ENCODE results near the gene PPP1R14B.

PPP1R14B gene

DNA sequence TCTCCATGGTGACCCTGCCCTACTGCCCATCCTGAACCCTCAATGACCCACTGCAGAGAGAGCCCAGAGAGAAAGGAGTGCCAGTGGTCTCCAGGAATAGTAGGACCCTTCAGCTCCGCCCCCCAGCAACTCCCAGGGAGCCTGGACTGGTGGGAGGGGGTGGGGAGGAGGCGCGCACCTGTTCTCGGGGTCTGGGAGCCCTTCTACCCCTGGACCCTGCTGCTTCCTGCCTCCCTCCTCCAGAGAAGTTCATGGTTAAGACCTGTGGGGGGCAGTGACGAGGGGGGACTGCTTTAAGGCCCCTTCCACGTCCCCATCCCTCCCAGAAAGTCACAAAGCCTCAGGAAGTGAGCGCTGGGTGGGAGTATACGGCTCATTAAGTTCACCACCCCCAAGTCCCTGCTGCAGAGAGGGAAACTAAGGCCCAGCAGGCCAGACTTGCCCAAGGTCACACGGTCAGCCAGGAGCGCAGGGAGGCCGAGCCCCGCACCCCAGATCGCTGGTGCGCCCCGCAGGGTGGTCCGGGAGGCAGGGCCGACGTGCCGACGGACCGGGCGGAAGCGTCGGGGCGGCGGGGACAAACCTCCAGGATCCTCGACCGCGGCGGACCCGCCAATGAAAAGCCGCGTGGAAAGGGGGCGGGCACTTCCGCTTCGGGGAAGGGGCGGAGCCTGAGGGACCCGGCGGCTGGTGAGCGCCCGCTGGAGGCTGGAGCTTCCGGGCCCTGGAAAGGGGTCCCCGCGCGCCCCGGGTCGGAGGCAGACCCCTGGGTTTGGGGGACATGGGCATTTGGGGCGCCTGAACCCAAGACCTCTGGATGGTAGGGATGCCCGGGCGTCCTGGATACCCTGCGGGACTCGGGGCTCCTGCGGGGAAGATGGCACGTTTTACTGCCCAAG, 20.9 kb downstream of the PPP1R14B start, which contains the start of the genes NUDT22 and TRPT1:
TSS of gene NUDT22 (plus strand) at position 667 of the 899 bp plus-strand sequence. CDS start 379 bp downstream, outside the sequence.
TSS of gene TRPT1 (minus strand) at position 579 of the 899 bp plus-strand sequence. CDS start at position 253, 326 bp downstream.
- Histone ChIP-seq H3K4me1 (ENCODE audit: control extremely low read depth in 1 of 4, control insufficient read depth in 4 of 4, insufficient read depth in 4 of 4, low read length in 3 of 4) (peaks cover 0 to 48% (median 40%) of the 10 kb centered on the region in 4 experiments), H3K36me3 (ENCODE audit: control insufficient read depth in 4 of 4, insufficient read depth in 4 of 4, low read length in 3 of 4) (peaks cover 0 to 32% (median 18%) of the 10 kb centered on the region in 4 experiments), H3K9me3 (ENCODE audit: control extremely low read depth in 1 of 5, control insufficient read depth in 4 of 5, insufficient read depth in 2 of 5, low read depth in 1 of 5, low read length in 4 of 5) (no peaks in the 10 kb centered on the region), H3K27ac (ENCODE audit: insufficient read depth in 1 of 2, low read depth in 1 of 2, low read length in 2 of 2, poor library complexity in 1 of 2, severe bottlenecking in 2 of 2) (peak within 1 kb of the TSS; percentile 33 to 87), H3K4me3 (ENCODE audit: control insufficient read depth in 1 of 7, extremely low read depth in 1 of 7, insufficient read depth in 4 of 7, low read depth in 2 of 7, low read length in 6 of 7) (peak within 1 kb of the TSS; percentile 35 to 93 (median 77)), H3K27me3 (replicated peaks in 2 of 5; ENCODE audit: control insufficient read depth in 4 of 5, insufficient read depth in 5 of 5, low read length in 4 of 5) (no peaks in the 10 kb centered on the region)
- 0% methylated on average over 46 of the region's 54 CpGs for WGBS (ENCODE audit: insufficient coverage)
- CTCF ChIA-PET, result interaction anchor here (0.6 to 16.0 kb wide), 7 partner anchors 9 to 64 kb away, joined by 3 to 321 read pairs (median 6); partner anchors contain the start of genes FERMT3 and PLCB3
- peak; percentile 78 to 89 (median 85) for DNase-seq
- POLR2A ChIA-PET, result interaction anchor here (0.6 to 3.1 kb wide), 9 partner anchors 9 to 209 kb away, joined by 3 to 27 read pairs (median 3); partner anchors contain the start of genes FERMT3, FKBP2 and STIP1

DNA sequence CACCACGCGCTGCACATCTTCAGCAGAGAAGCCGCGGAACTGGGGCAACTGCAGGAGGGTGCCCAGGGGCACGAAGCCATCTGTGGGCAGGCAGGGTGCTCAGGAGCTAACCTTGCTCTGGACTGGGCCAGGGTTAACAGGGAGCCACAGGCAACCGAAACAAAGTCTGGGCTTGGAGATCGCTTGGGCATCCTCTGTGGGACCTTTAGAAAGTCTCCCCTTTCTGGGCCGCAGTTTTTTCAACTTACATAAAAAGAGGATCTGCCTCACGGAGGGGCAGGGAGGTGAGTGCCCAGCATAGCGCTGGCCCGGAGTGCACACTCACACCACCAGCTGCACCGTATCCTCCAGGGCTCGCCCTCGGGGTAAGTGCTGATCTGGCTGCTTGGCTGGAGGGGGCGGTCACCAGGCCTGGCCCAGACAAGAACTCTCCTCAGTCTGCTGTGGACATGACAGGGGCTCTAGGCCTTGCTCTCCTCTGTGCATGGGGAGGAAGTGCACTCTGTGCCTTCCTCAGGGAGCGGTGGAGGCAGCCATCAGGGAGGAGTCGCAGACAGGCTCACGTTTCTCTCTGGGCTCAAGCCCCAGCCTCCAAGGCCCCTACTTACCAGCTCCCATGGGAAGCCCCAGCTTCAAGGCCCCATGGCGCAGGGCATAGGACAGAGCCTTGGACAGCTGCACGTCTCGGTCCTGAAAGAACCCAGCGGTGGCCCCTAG, 21.7 kb downstream of the PPP1R14B start:
- Histone ChIP-seq H3K27me3 (replicated peaks in 2 of 5; ENCODE audit: control insufficient read depth in 4 of 5, insufficient read depth in 5 of 5, low read length in 4 of 5) (no peaks in the 10 kb centered on the region), H3K9me3 (ENCODE audit: control extremely low read depth in 1 of 5, control insufficient read depth in 4 of 5, insufficient read depth in 2 of 5, low read depth in 1 of 5, low read length in 4 of 5) (no peaks in the 10 kb centered on the region), H3K27ac (ENCODE audit: insufficient read depth in 1 of 2, low read depth in 1 of 2, low read length in 2 of 2, poor library complexity in 1 of 2, severe bottlenecking in 2 of 2) (peak overlapping the region; percentile 33 to 87), H3K4me3 (ENCODE audit: control insufficient read depth in 1 of 7, extremely low read depth in 1 of 7, insufficient read depth in 4 of 7, low read depth in 2 of 7, low read length in 6 of 7) (peak overlapping the region; percentile 35 to 93 (median 77)), H3K4me1 (ENCODE audit: control extremely low read depth in 1 of 4, control insufficient read depth in 4 of 4, insufficient read depth in 4 of 4, low read length in 3 of 4) (peaks cover 0 to 42% (median 37%) of the 10 kb centered on the region in 4 experiments), H3K36me3 (ENCODE audit: control insufficient read depth in 4 of 4, insufficient read depth in 4 of 4, low read length in 3 of 4) (peaks cover 3 to 40% (median 26%) of the 10 kb centered on the region in 4 experiments)
- DNase-seq, result no peak
- ChIA-PET CTCF (interaction anchor here (1.0 to 16.0 kb wide), 5 partner anchors 8 to 65 kb away, joined by 3 to 321 read pairs (median 6); partner anchors contain the start of genes FERMT3 and PLCB3), POLR2A (interaction anchor here (0.6 to 3.1 kb wide), 4 partner anchors 13 to 210 kb away, joined by 3 to 27 read pairs (median 12); partner anchors contain the start of gene FERMT3)
- 77% methylated on average over 21 of the region's 22 CpGs for WGBS (ENCODE audit: insufficient coverage)

DNA sequence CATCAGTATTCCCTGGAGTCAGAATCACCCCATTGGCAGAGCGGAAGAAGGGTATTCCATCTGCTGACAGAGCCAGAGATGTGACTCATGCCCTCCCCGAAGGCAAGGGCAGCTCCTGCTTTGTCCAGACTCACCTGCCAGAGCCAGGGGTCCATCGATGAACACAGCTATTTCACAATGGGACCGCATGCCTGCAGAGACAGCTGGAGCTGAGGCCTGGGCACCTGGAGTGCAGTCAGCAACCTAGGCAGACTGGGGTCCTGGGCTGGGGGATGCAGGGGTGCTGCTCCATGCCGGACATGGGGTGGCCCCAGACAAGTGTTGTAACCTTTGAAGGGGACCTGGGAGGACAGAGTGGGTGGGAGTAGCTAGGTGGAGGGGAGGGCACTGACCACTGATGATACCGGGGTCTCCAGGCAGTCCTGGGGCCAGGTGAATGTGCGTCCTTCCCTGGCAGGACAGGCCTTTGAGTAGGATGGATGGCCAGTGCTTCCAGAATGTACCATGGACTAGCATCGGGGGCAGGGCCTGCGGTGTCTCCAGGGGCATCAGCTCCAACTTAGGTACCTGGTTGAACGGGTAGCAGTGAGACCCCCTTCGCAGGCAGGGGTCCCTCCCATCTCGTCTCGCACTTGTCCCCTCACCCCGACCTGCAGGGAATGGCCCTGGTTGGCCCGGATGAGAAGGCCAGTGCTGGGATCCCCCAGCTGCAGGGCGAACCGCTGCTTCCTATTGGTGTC, 22.4 kb downstream of the PPP1R14B start:
- 99% methylated on average over 16 of the region's 17 CpGs for WGBS (ENCODE audit: insufficient coverage)
- CTCF ChIA-PET, result interaction anchor here (1.0 to 16.0 kb wide), 8 partner anchors 12 to 80 kb away, joined by 3 to 321 read pairs (median 4); partner anchors contain the start of genes FERMT3, FKBP2 and PLCB3
- Histone ChIP-seq H3K9me3 (ENCODE audit: control extremely low read depth in 1 of 5, control insufficient read depth in 4 of 5, insufficient read depth in 2 of 5, low read depth in 1 of 5, low read length in 4 of 5) (no peaks in the 10 kb centered on the region), H3K4me3 (ENCODE audit: control insufficient read depth in 1 of 7, extremely low read depth in 1 of 7, insufficient read depth in 4 of 7, low read depth in 2 of 7, low read length in 6 of 7) (no peak overlapping the region), H3K4me1 (ENCODE audit: control extremely low read depth in 1 of 4, control insufficient read depth in 4 of 4, insufficient read depth in 4 of 4, low read length in 3 of 4) (peaks cover 0 to 34% (median 30%) of the 10 kb centered on the region in 4 experiments), H3K27ac (ENCODE audit: insufficient read depth in 1 of 2, low read depth in 1 of 2, low read length in 2 of 2, poor library complexity in 1 of 2, severe bottlenecking in 2 of 2) (no peak overlapping the region), H3K27me3 (replicated peaks in 2 of 5; ENCODE audit: control insufficient read depth in 4 of 5, insufficient read depth in 5 of 5, low read length in 4 of 5) (no peaks in the 10 kb centered on the region), H3K36me3 (ENCODE audit: control insufficient read depth in 4 of 4, insufficient read depth in 4 of 4, low read length in 3 of 4) (peaks cover 4 to 45% (median 32%) of the 10 kb centered on the region in 4 experiments)
- DNase-seq, result no peak
- POLR2A ChIA-PET, result interaction anchor here (1.0 to 2.1 kb wide), 3 partner anchors 10 to 17 kb away, joined by 3 to 20 read pairs (median 3); partner anchors contain the start of gene FERMT3

DNA sequence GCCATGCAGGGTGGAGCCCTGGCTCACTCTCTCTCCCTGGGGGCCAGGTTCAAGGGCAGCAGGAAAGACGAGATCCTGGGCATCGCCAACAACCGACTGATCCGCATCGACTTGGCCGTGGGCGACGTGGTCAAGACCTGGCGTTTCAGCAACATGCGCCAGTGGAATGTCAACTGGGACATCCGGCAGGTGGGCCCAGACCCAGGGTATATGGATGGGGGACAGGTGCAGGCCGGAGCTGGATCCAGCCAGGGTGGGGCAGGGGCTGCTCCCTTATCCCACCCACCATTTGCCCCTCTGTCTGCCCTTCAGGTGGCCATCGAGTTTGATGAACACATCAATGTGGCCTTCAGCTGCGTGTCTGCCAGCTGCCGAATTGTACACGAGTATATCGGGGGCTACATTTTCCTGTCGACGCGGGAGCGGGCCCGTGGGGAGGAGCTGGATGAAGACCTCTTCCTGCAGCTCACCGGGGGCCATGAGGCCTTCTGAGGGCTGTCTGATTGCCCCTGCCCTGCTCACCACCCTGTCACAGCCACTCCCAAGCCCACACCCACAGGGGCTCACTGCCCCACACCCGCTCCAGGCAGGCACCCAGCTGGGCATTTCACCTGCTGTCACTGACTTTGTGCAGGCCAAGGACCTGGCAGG, 23.6 kb downstream of the PPP1R14B start:
- Histone ChIP-seq H3K9me3 (ENCODE audit: control extremely low read depth in 1 of 5, control insufficient read depth in 4 of 5, insufficient read depth in 2 of 5, low read depth in 1 of 5, low read length in 4 of 5) (no peaks in the 10 kb centered on the region), H3K4me1 (ENCODE audit: control extremely low read depth in 1 of 4, control insufficient read depth in 4 of 4, insufficient read depth in 4 of 4, low read length in 3 of 4) (peaks cover 0 to 32% (median 27%) of the 10 kb centered on the region in 4 experiments), H3K4me3 (ENCODE audit: control insufficient read depth in 1 of 7, extremely low read depth in 1 of 7, insufficient read depth in 4 of 7, low read depth in 2 of 7, low read length in 6 of 7) (no peak overlapping the region), H3K27me3 (replicated peaks in 2 of 5; ENCODE audit: control insufficient read depth in 4 of 5, insufficient read depth in 5 of 5, low read length in 4 of 5) (no peaks in the 10 kb centered on the region), H3K27ac (ENCODE audit: insufficient read depth in 1 of 2, low read depth in 1 of 2, low read length in 2 of 2, poor library complexity in 1 of 2, severe bottlenecking in 2 of 2) (no peak overlapping the region), H3K36me3 (ENCODE audit: control insufficient read depth in 4 of 4, insufficient read depth in 4 of 4, low read length in 3 of 4) (peaks cover 4 to 53% (median 41%) of the 10 kb centered on the region in 4 experiments)
- CTCF ChIA-PET, result interaction anchor here (0.8 to 16.0 kb wide), 8 partner anchors 13 to 81 kb away, joined by 3 to 321 read pairs (median 4); partner anchors contain the start of genes FERMT3, FKBP2 and PLCB3
- WGBS (ENCODE audit: insufficient coverage), result 91% methylated on average over 18 of the region's 24 CpGs
- DNase-seq, result no peak
- POLR2A ChIA-PET, result interaction anchor here (1.0 to 2.1 kb wide), 2 partner anchors 9 to 16 kb away, joined by 3 to 20 read pairs; partner anchors contain the start of gene FERMT3

DNA sequence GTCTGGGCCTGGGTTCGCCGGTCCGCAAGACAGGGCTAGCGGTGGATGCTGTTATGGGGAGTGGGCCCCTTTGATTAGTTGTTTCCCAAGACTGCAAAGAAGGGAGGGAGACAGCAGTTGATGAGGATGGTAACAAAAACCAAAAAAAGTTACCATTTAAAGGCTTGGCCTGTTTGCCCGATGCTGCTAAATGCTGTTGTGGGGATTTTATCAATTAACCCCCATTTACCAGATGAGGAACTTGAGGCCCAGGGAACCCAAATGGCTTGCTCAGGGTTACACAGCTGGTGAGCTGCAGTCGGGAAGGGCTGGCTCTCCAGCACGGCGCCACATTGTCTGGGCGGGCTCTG, 24.1 kb downstream of the PPP1R14B start:
- peaks cover 0 to 32% (median 26%) of the 10 kb centered on the region in 4 experiments for H3K4me1 ChIP-seq (ENCODE audit: control extremely low read depth in 1 of 4, control insufficient read depth in 4 of 4, insufficient read depth in 4 of 4, low read length in 3 of 4)
- no peaks in the 10 kb centered on the region for H3K27me3 ChIP-seq (replicated peaks in 2 of 5; ENCODE audit: control insufficient read depth in 4 of 5, insufficient read depth in 5 of 5, low read length in 4 of 5)
- ChIA-PET POLR2A (interaction anchor here (2.1 kb wide), 1 partner anchor 16 kb away, joined by 20 read pairs; the partner anchor contains the start of gene FERMT3), CTCF (interaction anchor here (0.8 to 16.0 kb wide), 4 partner anchors 14 to 34 kb away, joined by 3 to 321 read pairs (median 10); partner anchors contain the start of genes FERMT3, FKBP2 and PLCB3)
- DNase-seq, result no peak
- WGBS (ENCODE audit: insufficient coverage), result 83% methylated on average over 7 of the region's 9 CpGs
- H3K9me3 ChIP-seq (ENCODE audit: control extremely low read depth in 1 of 5, control insufficient read depth in 4 of 5, insufficient read depth in 2 of 5, low read depth in 1 of 5, low read length in 4 of 5), result no peaks in the 10 kb centered on the region
- H3K27ac ChIP-seq (ENCODE audit: insufficient read depth in 1 of 2, low read depth in 1 of 2, low read length in 2 of 2, poor library complexity in 1 of 2, severe bottlenecking in 2 of 2), result no peak overlapping the region
- no peak overlapping the region for H3K4me3 ChIP-seq (ENCODE audit: control insufficient read depth in 1 of 7, extremely low read depth in 1 of 7, insufficient read depth in 4 of 7, low read depth in 2 of 7, low read length in 6 of 7)
- H3K36me3 ChIP-seq (ENCODE audit: control insufficient read depth in 4 of 4, insufficient read depth in 4 of 4, low read length in 3 of 4), result peaks cover 5 to 55% (median 44%) of the 10 kb centered on the region in 4 experiments

All from common myeloid progenitor, CD34-positive (primary cell).